Fibroblast of the conjunctiva (primary cell): ENCODE data around the gene NTSR1.

Source experiments
- DNase-seq: peaks from one replicate; pipeline ENCODE4 v3.0.0-alpha.2; 2010; ENCODE audit warnings: low read depth

Gene NTSR1

GRCh38 chr20:62804021-62804626 is 95.5 kb downstream of the NTSR1 start:
- no peak for DNase-seq

- no peak for DNase-seq
Observed at GRCh38 chr20:62804627-62805154, 96.1 kb downstream of the NTSR1 start, which contains the start of gene OGFR. TSS of gene OGFR (plus strand) at chr20:62804835. CDS start at chr20:62804860, 25 bp downstream.

GRCh38 chr20:62805155-62805710 is 96.6 kb downstream of the NTSR1 start:
- DNase-seq: no peak

- DNase-seq: no peak
Observed at GRCh38 chr20:62805711-62806382, 97.2 kb downstream of the NTSR1 start.

GRCh38 chr20:62806383-62807050 is 97.9 kb downstream of the NTSR1 start:
- no peak for DNase-seq

GRCh38 chr20:62807444-62808210 is 99.0 kb downstream of the NTSR1 start:
- DNase-seq: no peak

GRCh38 chr20:62808211-62808865 is 99.7 kb downstream of the NTSR1 start:
- DNase-seq: no peak

GRCh38 chr20:62809530-62810428 is 101.1 kb downstream of the NTSR1 start:
- DNase-seq: no peak

GRCh38 chr20:62811320-62811719 is 102.7 kb downstream of the NTSR1 start:
- DNase-seq: no peak

- no peak for DNase-seq
Observed at GRCh38 chr20:62811720-62812119, 103.1 kb downstream of the NTSR1 start.
